GM18511 (cell line): ENCODE results near the gene GSG1.
"Not testable (repeated sequence)": the region's sequence is repeated elsewhere in the genome, so short reads cannot be mapped to it uniquely, and the experiment has no call there.

Experiments
- ATAC-seq: cut with Tn5 transposase; IDR thresholded peaks from one replicate; pipeline ENCODE4 v1.9.1; 2021; ENCODE audit warnings: mild to moderate bottlenecking, moderate library complexity; ENCODE audit not compliant: unreplicated experiment

GSG1 gene

GRCh38 chr12:13066459-13066858 lies 37.0 kb downstream of the GSG1 start:
- no peak for ATAC-seq

- no peak for ATAC-seq
These were observed 37.5 kb downstream of the GSG1 start for GRCh38 chr12:13066014-13066413.

GRCh38 chr12:13062669-13063068 lies 40.8 kb downstream of the GSG1 start:
- ATAC-seq: no peak

GRCh38 chr12:13061377-13061776 lies 42.1 kb downstream of the GSG1 start:
- ATAC-seq: no peak

- no peak for ATAC-seq
These were observed 42.9 kb downstream of the GSG1 start for GRCh38 chr12:13060581-13060980.

- not testable (repeated sequence) for ATAC-seq
These were observed 49.9 kb downstream of the GSG1 start for GRCh38 chr12:13053617-13054016.

GRCh38 chr12:13052421-13052820 lies 51.0 kb downstream of the GSG1 start:
- ATAC-seq: no peak

- ATAC-seq: no peak
These were observed 53.7 kb downstream of the GSG1 start for GRCh38 chr12:13049816-13050215.

- no peak for ATAC-seq
These were observed 56.5 kb downstream of the GSG1 start for GRCh38 chr12:13046964-13047363.

- ATAC-seq: no peak
These were observed 57.7 kb downstream of the GSG1 start for GRCh38 chr12:13045816-13046215.

GRCh38 chr12:13044906-13045299 lies 58.6 kb downstream of the GSG1 start:
- no peak for ATAC-seq

GRCh38 chr12:13044002-13044905 lies 59.2 kb downstream of the GSG1 start, which contains the start of gene FAM234B:
Gene FAM234B (plus strand): TSS chr12:13044381. CDS start chr12:13044404, 23 bp downstream.
- ATAC-seq: peak; percentile 93

GRCh38 chr12:13042666-13043230 lies 60.7 kb downstream of the GSG1 start:
- ATAC-seq: no peak

GRCh38 chr12:13041224-13041623 lies 62.2 kb downstream of the GSG1 start:
- ATAC-seq: no peak

- ATAC-seq: no peak
These were observed 64.0 kb downstream of the GSG1 start for GRCh38 chr12:13039328-13039956.

GRCh38 chr12:13038491-13039161 lies 64.8 kb downstream of the GSG1 start:
- no peak for ATAC-seq

- ATAC-seq: no peak
These were observed 66.6 kb downstream of the GSG1 start for GRCh38 chr12:13036881-13037280.

GRCh38 chr12:13035335-13035734 lies 68.1 kb downstream of the GSG1 start:
- ATAC-seq: not testable (repeated sequence)
